B cell (primary cell): ENCODE results near the gene ZNF746. TPM values are rescaled to one million over a fixed set of nuclear protein-coding genes. Genes with fewer than 3 reads are reported as not detected.

Experiments used
- ATAC-seq: fragments of 200-7000 bp; cut with Tn5 transposase; one replicate; pipeline ENCODE4 v1.10.0; 2021; ENCODE audit warnings: low read depth, mild to moderate bottlenecking, moderate number of reproducible peaks, moderate library complexity
- CTCF ChIA-PET: fragments of 350-600 bp; sonication (Branson Sonifier 250); formaldehyde crosslinking; loops from one replicate; lab custom pipeline; 2021; ENCODE audit warnings: antibody characterized with exemption, inconsistent platforms; lab: Charles Lee
- POLR2A ChIA-PET: fragments of 350-600 bp; sonication (Branson Sonifier 250); formaldehyde crosslinking; loops from one replicate; lab custom pipeline; 2021; ENCODE audit warnings: antibody characterized with exemption; lab: Charles Lee
- DNase-seq: peaks from one replicate; pipeline ENCODE4 v3.0.0; 2013
- H2AFZ ChIP-seq: 2 replicates; pipeline ENCODE4 v1.6.1; 2012; ENCODE audit warnings: mild to moderate bottlenecking, low read depth, low read length; ENCODE audit not compliant: insufficient read depth, poor library complexity, severe bottlenecking
- H3K27ac ChIP-seq, 2 donors: 1 replicate in 1 of 2; 2 replicates in 1 of 2; pipeline ENCODE4 v1.5.1; 2012 to 2013; ENCODE audit warnings: low read length in 2 of 2, mild to moderate bottlenecking in 2 of 2, moderate library complexity in 1 of 2
- H3K27me3 ChIP-seq, 4 experiments: fragments of 200-600 bp in 1 of 4; sonication (generic) in 1 of 4; replicated peaks in 1 of 4; 1 replicate in 2 of 4; 2 replicates in 2 of 4; pipeline versions ENCODE4 v1.6.1 to v1.7.0; 2013 to 2016; ENCODE audit warnings: low read length in 3 of 4, mild to moderate bottlenecking in 2 of 4, mixed read lengths in 1 of 4, moderate library complexity in 1 of 4; ENCODE audit not compliant: insufficient read depth in 4 of 4, control insufficient read depth in 3 of 4; ENCODE audit errors: control extremely low read depth in 1 of 4
- H3K36me3 ChIP-seq, 2 experiments: replicated peaks in 1 of 2; 1 replicate in 1 of 2; 2 replicates in 1 of 2; pipeline versions ENCODE4 v1.6.1 to v1.7.1; 2013; ENCODE audit warnings: low read length in 1 of 2; ENCODE audit not compliant: insufficient read depth in 2 of 2, control insufficient read depth in 1 of 2; ENCODE audit errors: control extremely low read depth in 1 of 2, extremely low read depth in 1 of 2
- H3K4me1 ChIP-seq, 2 donors: fragments of 200-600 bp in 1 of 2; sonication (generic) in 1 of 2; 1 replicate in 1 of 2; 2 replicates in 1 of 2; pipeline versions ENCODE4 v1.5.1 to v1.6.1; 2013 to 2017; ENCODE audit warnings: low read length in 2 of 2; ENCODE audit not compliant: control insufficient read depth in 2 of 2, insufficient read depth in 2 of 2
- H3K4me2 ChIP-seq: replicated peaks from 2 replicates; pipeline ENCODE3; 2012; ENCODE audit warnings: mild to moderate bottlenecking, low read depth, low read length; ENCODE audit not compliant: poor library complexity, severe bottlenecking
- H3K4me3 ChIP-seq, 5 experiments: fragments of 200-600 bp in 1 of 5; sonication (generic) in 1 of 5; 1 replicate in 3 of 5; 2 replicates in 2 of 5; pipeline versions ENCODE4 v1.5.1 to v1.7.0; 2011 to 2016; ENCODE audit warnings: low read length in 4 of 5, mild to moderate bottlenecking in 4 of 5, low read depth in 2 of 5, control low read depth in 1 of 5, moderate library complexity in 1 of 5; ENCODE audit not compliant: insufficient read depth in 1 of 5; ENCODE audit errors: control extremely low read depth in 1 of 5, extremely low read depth in 1 of 5
- H3K79me2 ChIP-seq: fragments of 200-600 bp; sonication (generic); one replicate; pipeline ENCODE4 v1.6.0; 2016; ENCODE audit warnings: low read length; ENCODE audit not compliant: control insufficient read depth, insufficient read depth
- H3K9ac ChIP-seq: fragments of 200-600 bp; sonication (generic); 2 replicates; pipeline ENCODE4 v1.6.1; 2017; ENCODE audit warnings: mild to moderate bottlenecking, low read length, moderate library complexity
- H3K9me3 ChIP-seq, 3 donors: one replicate each; pipeline versions ENCODE4 v1.6.1 to v1.7.1; 2013; ENCODE audit warnings: low read length in 2 of 3; ENCODE audit not compliant: control insufficient read depth in 2 of 3, insufficient read depth in 1 of 3; ENCODE audit errors: control extremely low read depth in 1 of 3
- H4K20me1 ChIP-seq: 2 replicates; pipeline ENCODE4 v1.6.0; 2012; ENCODE audit warnings: mild to moderate bottlenecking, low read length; ENCODE audit not compliant: insufficient read depth, control insufficient read depth, poor library complexity, severe bottlenecking
- H3K27ac Mint-ChIP-seq: one replicate; pipeline ENCODE4 v1.8.0; 2021; ENCODE audit warnings: mixed read lengths
- H3K27me3 Mint-ChIP-seq: one replicate; pipeline ENCODE4 v1.8.0; 2021; ENCODE audit warnings: mixed read lengths
- H3K4me1 Mint-ChIP-seq: one replicate; pipeline ENCODE4 v1.8.0; 2021; ENCODE audit warnings: mixed read lengths
- H3K4me3 Mint-ChIP-seq: one replicate; pipeline ENCODE4 v1.8.0; 2021; ENCODE audit warnings: mixed read lengths
- H3K9me3 Mint-ChIP-seq: one replicate; pipeline ENCODE4 v1.8.0; 2022; ENCODE audit warnings: mixed read lengths; ENCODE audit not compliant: insufficient read depth
- EZH2 ChIP-seq: IDR thresholded peaks from 2 replicates; pipeline ENCODE4 v1.6.1; 2012; ENCODE audit warnings: borderline replicate concordance, low read depth, mild to moderate bottlenecking, moderate library complexity, low read length; ENCODE audit not compliant: insufficient read depth, poor library complexity, severe bottlenecking
- WGBS: methylation state at CpG from one replicate; pipeline ENCODE4 v1.1.5; 2013; ENCODE audit warnings: missing lambda C conversion rate; ENCODE audit not compliant: insufficient coverage; 5-methylcytosine and 5-hydroxymethylcytosine counted together
- intact Hi-C: fragments of 100-400 bp; cut with micrococcal nuclease; formaldehyde crosslinking; loops from one replicate; pipeline ENCODE4 v1.10.0; 2022
- polyA plus RNA-seq: library from polyadenylated mRNA; depleted of rRNA; stranded (reverse); fragments of >200 nt; gene quantifications from 2 replicates; pipeline ENCODE4 v1.2.3, GENCODE V29; 2012
- total RNA-seq, 2 donors: library from RNA; stranded (reverse); fragments of 120-200 nt in 1 of 2; gene quantifications; 1 replicate in 1 of 2; 2 replicates in 1 of 2; pipeline versions ENCODE4 v1.2.3 to v1.2.4, GENCODE V29; 2013 to 2022
- TF ChIP-seq, protein P1 (sequence below): fragments of 200-600 bp; IDR thresholded peaks from one replicate; pipeline ENCODE4 v1.8.0; 2022; ENCODE audit warnings: antibody characterized with exemption, mild to moderate bottlenecking

Gene ZNF746
- total and polyA plus RNA-seq, 2 donors (not counting 1 experiment from before 2014, with no cell fraction given) = 15.6 to 30.4 TPM

DNA sequence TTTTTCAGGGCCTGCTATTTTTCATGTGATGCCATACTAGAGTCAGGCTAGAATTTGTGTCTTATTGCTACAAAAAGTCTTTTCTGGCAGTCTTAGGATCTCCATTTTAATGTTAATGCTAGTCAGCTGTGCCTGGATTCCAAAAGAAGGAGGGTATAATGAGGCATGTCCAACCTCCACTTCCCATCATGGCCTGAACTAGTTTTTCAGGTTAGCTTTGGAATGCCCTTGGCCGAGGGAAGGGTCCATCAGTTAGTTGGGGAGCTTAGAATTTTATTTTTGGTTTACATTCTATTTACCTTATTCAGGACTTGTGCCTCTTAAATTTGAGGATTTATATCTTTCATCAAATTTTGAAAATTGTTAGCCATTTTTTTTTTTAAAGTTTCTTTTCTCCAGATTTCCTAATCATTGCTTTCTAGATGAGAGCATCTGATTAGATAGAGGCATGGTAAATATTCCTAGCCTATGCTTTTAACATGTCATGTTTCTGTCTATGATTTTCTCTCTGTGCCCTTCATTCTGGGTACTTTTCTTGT lies 30.2 kb downstream of the ZNF746 start:
- Mint-ChIP-seq H3K4me3 (no peak overlapping the region), H3K27me3 (peaks cover 19% of the 10 kb centered on the region), H3K27ac (no peak overlapping the region), H3K4me1 (peaks cover 1% of the 10 kb centered on the region), H3K9me3 (peaks cover 2% of the 10 kb centered on the region)
- ChIA-PET CTCF (no interaction called here), POLR2A (no interaction called here)
- Histone ChIP-seq H3K9ac (no peak overlapping the region), H3K4me1 (no peaks in the 10 kb centered on the region), H3K27ac (no peak overlapping the region), H3K36me3 (peaks cover 0 to 3% of the 10 kb centered on the region in 2 experiments), H3K27me3 (peaks cover 0 to 11% (median 5%) of the 10 kb centered on the region in 4 experiments), H3K4me3 (no peak overlapping the region), H3K4me2 (no peak overlapping the region), H2AFZ (no peak overlapping the region), H3K79me2 (no peaks in the 10 kb centered on the region), H3K9me3 (no peaks in the 10 kb centered on the region), H4K20me1 (no peaks in the 10 kb centered on the region)
- intact Hi-C loops = no loop called here
- DNase-seq (no peak), ATAC-seq (no peak)
- no CpG with 5 or more reads among the region's 1 CpG for WGBS
- TF ChIP-seq, protein P1, sequence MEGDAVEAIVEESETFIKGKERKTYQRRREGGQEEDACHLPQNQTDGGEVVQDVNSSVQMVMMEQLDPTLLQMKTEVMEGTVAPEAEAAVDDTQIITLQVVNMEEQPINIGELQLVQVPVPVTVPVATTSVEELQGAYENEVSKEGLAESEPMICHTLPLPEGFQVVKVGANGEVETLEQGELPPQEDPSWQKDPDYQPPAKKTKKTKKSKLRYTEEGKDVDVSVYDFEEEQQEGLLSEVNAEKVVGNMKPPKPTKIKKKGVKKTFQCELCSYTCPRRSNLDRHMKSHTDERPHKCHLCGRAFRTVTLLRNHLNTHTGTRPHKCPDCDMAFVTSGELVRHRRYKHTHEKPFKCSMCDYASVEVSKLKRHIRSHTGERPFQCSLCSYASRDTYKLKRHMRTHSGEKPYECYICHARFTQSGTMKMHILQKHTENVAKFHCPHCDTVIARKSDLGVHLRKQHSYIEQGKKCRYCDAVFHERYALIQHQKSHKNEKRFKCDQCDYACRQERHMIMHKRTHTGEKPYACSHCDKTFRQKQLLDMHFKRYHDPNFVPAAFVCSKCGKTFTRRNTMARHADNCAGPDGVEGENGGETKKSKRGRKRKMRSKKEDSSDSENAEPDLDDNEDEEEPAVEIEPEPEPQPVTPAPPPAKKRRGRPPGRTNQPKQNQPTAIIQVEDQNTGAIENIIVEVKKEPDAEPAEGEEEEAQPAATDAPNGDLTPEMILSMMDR = no peak
- TF ChIP-seq EZH2 = no peak

DNA sequence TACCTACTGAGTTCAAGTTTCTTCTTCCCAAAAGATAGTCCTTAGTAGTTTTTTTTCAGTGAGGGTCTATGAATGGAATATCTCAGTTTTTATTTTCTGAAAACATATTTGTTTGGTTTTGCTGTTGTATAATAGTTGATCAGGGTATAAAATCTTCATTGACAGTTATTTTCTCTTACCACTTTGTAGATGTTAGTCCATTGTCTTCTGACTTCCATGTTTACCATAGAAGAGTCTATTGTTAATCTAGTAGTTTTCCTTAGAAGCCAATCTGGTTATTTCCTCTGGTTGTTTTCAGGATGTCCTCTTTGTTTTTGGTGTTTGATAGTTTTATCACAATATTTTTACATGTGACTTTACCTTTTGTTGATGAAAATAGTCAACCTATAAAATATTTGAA lies 31.2 kb downstream of the ZNF746 start:
- Histone ChIP-seq H3K79me2 (peaks cover 8% of the 10 kb centered on the region), H3K27me3 (peaks cover 0 to 11% (median 5%) of the 10 kb centered on the region in 4 experiments), H3K4me2 (no peak overlapping the region), H3K9me3 (no peaks in the 10 kb centered on the region), H3K9ac (no peak overlapping the region), H3K4me1 (peaks cover under 1% of the 10 kb centered on the region in 2 donors), H3K4me3 (no peak overlapping the region), H3K27ac (no peak overlapping the region), H2AFZ (no peak overlapping the region), H3K36me3 (peaks cover 0 to 2% of the 10 kb centered on the region in 2 experiments), H4K20me1 (no peaks in the 10 kb centered on the region)
- TF ChIP-seq EZH2 = no peak
- TF ChIP-seq, protein P1 = no peak
- Mint-ChIP-seq H3K9me3 (peaks cover 2% of the 10 kb centered on the region), H3K27me3 (peaks cover 23% of the 10 kb centered on the region), H3K4me1 (peaks cover 6% of the 10 kb centered on the region), H3K4me3 (no peak overlapping the region), H3K27ac (no peak overlapping the region)
- intact Hi-C loops = no loop called here
- CTCF ChIA-PET = interaction anchor here (0.5 to 1.2 kb wide), 2 partner anchors 158 to 1641 kb away, joined by 4 read pairs; no protein-coding TSS in a partner anchor
- DNase-seq = no peak
- ATAC-seq = no peak
- POLR2A ChIA-PET = no interaction called here
